ENCODE data around the gene TBX18.

- TF ChIP-seq ZNF274 (IDR thresholded peaks at IDR 0.05; ENCODE audit: low read depth, low read length) (no peak), YY1 (IDR thresholded peaks at IDR 0.05; ENCODE audit: insufficient read depth, insufficient read length) (no peak), SUZ12 (IDR thresholded peaks at IDR 0.05; ENCODE audit: extremely low read depth, insufficient read depth, insufficient read length) (no peak)
These were observed 26.8 kb upstream of the TBX18 start for GRCh38 chr6:84791233-84791632.
